GM12892 (cell line): Measurements from ENCODE around the gene COX5A.

Source experiments
- POLR2A ChIP-seq: IDR thresholded peaks from 2 replicates; pipeline ENCODE4 v1.6.1; 2011; ENCODE audit warnings: low read depth, low read length, control low read depth
- POLR2AphosphoS5 ChIP-seq: IDR thresholded peaks from 2 replicates; pipeline ENCODE4 v1.6.1; 2011; ENCODE audit warnings: low read depth, low read length, control low read depth
- TAF1 ChIP-seq: IDR thresholded peaks from 2 replicates; pipeline ENCODE4 v1.6.1; 2011; ENCODE audit warnings: low read depth, mild to moderate bottlenecking, control low read depth, low read length, borderline replicate concordance

DNA sequence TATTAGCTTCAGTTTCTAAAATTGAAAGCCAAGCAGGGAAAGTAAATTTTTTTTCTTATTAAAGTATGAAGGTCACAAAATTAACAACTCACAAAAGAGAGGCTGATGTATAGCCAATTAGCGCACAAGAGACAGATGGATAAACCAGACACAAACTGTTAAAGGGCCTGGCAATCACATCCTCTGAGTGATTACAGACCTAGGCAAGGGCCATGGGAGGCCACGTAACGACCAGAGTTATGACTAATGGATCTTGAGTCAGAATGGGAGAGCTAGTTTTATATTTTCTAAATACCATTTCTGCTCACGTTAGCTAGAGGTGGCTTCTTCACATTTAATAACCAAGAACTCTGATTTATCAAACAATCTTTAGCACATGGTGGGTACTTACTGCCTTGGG lies 39.7 kb upstream of the COX5A start:
- TF ChIP-seq POLR2A (no peak), POLR2AphosphoS5 (no peak), TAF1 (no peak)
